ENCODE measurements around the gene MPND.
A peak's percentile ranks its signal among the peaks of the same experiment; 100 is the strongest.

The MPND gene

DNA sequence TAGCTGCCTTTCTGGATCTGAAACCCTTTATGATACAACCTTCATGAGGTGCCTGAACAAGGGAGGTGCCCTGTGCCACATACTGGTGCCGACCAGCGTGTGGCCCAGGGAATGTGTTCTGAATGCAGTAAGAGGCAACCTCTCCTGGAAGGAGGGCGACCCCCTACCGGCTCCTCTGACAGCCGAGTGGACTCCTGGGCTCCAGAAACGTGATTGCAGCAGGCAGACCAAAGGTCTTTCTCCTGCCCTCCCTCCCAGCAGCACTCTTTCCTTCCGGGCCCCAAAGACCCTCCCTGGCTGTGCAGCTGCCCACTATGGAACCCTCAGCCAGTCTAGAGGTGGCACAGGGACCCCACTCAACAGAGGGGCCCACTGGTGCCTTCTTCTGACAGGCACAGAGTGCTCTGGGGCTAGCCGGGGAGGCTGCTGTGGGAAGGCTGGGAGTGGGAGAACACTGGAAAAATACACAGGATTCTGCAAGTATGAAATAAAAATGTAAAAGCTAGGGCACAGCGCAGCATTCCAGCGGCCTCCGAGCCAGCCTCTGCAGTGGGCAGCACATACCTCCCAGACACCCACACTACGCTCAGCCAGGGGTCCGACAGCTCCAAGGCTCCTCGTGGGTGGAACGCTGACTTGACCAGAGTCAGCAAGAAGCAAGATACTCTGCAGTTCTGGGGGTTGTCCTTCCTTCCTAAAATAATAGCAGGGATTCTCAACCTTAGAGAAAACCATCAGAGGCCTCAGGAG is 42.1 kb downstream of the MPND start:
- no peak for DNase-seq

DNA sequence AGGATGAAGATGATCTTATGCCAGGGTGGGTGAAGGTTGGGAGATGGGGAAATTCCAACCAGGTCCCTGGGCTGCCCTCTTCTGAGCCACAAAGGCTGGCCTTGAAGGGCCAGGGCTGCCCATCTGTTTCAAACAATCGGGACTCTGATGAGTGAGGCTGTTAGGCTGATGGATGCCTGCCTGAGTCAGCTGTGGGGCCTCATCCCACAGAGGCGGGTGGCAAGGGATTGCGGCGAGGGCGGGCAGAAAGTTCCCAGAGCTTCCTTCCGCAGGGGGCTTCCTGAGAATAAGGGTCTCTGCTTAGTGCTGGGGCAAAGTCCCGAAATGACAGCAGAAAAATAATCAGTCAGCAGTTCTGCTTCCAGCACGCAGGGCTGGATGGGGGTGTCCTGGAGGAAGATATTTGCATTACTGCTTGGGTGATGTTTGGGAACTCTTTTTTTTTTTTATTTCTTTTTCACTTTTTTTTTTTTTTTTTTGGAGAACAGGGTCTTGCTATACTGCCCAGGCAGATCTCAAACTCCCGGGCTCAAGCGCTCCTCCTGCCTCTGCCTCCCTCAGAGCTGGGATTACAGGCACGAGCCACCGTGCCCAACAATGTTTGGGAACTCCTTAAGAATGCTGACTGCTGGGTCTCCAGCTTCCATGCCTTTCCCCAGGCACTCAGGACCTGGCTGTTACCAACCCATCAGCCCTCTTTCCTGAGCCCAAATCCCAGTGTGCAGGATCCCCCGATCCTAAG is 42.9 kb downstream of the MPND start:
- DNase-seq = peak; percentile 36

DNA sequence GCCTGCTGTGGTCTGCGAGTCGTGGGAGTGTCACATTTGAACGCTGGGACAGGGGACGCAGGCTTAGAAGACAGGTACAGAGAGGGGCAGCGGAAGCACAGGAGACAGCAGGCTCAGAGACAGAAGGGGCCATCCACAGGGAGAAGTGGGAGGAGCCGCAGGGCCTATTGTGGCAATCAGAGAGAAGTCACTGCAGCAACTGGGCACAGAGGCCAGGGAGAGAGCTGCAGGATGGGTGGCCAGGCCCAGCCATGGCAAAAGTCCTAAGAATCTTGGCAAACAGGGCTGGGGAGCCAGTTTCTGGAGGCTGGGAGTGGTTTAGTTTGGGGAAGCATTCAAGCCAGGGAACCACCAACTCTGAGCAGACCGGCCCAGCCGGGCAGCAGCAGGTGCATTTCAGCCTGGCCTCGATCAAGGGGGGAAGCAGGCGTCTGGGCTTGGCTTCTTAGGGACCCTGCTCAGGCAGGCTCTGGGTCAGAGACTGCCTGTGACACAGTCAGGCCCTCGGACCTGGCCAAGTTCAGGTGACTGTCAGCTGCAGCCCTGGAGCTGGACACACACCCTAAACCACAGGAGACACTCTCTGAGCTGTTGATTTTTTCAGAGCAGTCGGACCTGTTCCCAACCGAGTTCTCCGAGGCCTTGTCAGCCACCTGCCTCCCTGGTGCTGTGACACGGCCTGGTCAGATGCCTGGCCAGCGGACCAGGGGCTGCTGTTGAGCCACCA is 45.1 kb downstream of the MPND start:
- no peak for DNase-seq

DNA sequence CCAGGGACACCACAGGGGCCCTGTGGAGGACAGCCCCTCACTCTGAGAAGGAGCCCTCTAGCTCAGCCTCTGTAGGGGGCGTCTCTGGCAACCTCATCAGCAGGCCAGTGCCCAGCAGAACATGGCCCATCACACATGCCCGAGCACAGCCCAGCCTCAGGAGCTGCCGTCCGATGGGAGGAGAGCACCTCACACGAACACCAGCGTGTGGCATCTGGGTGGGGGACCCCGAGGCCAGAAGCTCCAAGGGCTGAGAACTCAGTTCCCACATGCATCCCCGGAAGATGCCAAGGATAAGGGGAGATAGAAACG is 45.7 kb downstream of the MPND start:
- no peak for DNase-seq

DNA sequence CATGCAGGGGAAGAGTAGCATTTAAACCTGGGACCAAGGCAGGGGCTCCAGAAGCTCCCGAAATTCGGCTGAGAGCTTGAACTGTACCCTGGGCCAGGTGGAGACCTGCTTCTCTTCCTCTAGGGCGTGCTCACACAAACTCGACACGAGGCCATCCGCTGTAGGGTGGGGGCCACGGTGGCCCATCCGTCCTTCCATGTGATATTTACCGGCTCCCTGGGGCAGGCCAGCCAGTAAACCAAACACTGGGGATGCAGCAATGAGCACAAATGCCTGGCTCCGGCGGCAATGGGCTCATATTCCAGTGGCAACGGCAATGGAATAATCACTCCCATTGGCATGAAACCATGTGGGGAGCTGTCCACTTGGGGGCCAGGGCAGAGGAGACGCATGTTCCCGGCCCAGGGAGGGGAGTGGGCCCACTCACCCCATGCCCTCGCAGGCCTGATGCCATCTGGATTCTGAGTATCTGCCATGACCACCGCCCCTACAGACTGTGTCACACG is 46.2 kb downstream of the MPND start:
- no peak for DNase-seq

DNA sequence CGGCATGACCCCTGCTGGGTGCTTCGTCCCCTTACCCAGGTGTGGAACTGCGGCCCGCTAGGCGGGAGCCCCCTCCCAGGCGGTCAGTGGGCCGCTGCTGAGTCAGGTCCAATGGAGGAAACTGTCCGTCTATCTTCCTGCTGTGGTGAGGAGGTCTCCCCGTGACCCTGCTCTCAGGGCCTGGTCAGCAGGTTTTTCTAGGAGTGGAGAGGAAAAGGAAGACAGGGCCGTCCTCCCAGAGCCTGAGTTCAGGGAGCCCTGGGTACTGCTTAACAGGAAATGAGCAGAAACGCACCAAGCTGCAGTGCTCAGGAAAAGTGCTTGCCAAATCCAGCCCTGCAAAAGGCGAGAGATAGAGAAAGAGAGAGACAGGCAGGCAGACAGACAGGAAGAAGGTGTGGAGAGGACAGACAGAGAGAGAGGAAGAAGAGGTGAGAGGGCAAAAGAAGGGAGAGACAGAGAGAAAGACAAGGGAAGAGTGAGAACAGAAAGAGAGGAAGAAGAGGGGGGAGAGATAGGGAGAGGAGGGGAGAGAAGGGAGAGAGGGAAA is 46.7 kb downstream of the MPND start:
- DNase-seq = peak; percentile 48

DNA sequence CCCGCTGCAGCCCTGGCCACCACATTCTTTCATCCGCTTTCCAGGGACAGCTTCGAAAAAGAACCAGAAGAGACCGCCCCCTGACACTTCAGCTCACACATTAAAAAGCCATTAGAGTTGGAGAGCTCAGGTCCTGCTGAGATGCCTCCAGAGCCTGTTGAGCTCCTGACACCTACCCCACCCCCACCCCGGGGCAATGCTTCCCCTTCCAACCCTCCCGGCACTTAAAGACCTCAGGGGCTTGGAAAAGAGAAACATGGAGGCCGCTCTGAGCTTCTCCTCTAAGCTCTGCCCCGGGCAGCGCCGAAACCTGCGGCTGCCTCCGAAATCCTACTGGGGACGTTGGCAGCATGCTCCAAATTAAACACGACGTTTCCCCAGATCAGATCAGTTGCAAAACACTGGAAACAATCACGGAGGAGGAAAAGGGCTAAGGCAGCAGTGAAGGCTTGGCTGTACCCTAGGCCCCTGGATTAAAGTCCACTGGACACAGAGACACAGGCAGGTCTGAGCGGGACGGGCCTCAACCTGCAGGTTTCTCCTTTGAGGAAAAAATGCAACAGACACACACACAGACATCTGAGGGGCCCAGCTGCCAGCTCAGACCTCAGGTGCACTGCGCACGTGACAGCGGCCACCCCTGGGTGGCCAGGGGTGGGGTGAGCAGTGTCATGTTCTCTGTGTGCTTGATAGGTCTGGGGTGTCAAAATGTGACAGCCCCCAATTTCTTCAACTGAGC is 47.4 kb downstream of the MPND start:
- DNase-seq = peak; percentile 56

DNA sequence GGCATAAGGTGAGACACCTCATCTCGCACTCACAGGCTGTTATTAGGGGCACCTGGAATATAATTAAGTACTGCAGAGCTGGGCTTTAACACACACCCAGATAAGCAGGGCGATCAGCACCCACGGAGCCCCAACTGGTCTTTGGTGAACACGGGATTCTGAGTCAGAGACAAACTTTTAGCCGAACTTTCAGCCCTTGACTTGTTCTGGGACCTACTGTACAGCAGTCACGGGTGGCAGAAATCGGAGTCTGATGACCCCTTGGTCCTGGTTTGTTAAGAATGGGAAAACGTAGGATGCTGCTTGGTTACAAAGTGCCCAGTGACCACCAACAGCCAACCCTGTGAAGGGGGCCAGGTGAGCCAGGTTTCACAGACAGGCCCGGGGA is 47.9 kb downstream of the MPND start:
- no peak for DNase-seq

DNA sequence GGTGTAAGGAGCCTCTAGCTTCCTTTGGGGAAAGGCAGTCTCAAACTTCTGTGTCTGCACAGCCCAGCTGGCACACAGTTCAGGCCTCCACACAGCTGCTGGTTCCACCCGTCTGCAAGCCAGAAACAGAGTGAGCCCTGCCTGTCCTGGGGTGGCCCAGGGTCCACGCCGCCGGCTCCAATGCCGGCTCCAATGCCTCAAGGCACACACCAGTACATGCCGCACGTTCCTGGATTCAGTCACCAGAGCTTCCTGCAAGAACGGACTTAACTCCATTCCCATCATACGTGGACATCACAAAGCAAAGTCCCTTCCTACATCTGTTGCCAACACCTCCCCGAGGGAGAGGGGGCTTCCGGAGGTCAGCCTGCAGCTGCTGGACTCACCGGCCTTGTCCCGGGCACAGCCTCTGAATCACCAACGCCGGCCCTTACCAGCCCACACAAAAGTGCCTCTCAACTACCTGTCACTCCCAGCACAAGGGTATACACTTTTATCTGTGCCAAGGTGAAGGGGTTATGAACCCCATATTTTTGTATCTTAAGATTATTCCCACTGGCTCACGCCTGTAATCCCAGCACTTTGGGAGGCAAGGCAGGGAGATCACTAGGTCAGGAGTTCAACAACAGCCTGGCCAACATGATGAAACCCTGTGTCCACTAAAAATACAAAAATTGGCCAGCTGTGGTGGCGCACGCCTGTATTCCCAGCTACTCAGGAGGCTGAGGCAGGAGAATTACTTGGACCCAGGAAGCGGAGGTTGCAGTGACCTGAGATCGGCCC is 48.5 kb downstream of the MPND start:
- DNase-seq = peak; percentile 39

DNA sequence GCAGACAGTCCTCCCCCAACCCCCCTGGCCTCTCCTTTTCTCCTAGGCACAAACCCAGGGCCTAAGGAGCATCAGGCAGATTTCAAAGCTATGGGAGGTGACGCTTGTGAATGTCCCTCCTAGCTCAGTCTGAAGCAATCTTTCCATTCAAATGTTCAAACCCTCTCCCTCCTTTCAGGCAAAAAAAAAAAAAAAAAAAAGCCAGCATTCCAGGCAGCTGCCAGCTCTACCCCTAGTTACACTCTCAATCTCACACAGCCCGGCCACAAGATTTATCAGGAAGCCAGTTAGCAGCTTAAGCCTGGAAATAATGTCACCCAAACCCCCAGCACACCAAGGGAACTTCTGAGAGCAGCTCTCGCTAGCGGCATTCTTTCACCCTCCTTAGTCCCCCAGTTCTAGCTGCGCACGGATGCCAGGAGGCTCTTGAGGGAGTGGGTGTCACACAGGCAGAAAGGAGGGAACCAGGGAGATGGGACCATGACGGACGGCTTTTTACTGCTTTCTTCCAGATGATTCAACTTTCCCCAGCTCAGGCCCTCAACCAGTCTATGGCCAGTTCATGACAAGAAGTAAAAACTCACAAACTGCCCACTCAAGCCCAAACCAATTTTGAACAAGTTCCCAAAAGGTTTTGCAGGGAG is 50.7 kb downstream of the MPND start:
- DNase-seq = peak; percentile 55

DNA sequence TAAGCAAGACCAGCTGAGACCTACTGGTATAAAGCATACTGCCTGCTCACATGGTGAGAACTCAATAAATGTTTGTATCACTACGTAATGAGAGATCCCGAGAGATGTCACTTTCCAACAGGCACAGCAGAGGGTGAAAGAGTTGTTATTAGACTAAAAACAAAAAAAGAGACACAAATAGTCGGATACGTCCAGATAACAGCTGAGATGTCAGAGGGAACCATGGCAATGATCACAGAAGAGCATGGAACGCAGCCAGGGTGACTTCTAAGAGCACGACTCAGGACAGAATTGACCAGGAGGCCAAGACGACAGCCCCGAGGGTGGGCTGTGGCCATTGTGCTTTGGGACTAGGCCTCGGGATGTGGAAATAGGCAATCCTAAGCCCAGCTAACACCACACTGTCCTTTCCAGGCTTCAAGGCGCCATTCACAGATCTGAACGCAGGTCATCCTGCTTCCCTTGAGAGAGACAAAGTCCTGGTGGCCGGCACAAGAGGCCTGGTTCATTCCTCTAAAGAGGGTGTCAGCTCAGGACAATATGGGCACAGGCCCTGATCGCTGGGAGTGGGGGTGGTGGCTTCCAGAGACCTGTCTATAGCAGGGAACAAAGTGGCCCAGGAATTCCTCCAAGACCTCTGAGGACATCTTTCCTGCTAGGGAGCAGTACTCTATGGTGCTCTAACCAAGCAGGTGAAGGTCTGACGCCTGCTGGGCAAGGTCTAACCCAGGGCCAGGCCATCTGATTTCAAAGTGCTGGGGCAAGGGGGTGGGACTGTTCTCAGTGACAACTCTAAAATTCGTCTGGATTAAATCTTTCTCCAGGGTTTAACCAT is 53.8 kb downstream of the MPND start:
- no peak for DNase-seq

DNA sequence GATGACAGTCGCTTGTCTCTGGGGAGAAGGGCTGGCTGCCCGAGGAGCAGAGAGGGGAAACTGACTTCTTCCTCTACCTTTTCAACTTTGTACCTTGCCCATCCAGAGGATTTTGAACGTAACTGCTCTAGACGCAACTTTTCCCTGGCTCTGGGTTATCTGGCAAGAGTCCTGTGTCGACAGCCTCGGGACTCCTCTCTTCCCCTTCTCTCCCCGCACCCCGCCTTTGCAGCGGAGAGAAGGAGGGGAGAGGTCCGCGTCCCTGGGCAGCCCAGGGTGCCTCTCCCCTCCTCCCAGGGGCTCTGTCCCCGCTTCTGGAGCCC is 56.4 kb downstream of the MPND start:
- DNase-seq = no peak

DNA sequence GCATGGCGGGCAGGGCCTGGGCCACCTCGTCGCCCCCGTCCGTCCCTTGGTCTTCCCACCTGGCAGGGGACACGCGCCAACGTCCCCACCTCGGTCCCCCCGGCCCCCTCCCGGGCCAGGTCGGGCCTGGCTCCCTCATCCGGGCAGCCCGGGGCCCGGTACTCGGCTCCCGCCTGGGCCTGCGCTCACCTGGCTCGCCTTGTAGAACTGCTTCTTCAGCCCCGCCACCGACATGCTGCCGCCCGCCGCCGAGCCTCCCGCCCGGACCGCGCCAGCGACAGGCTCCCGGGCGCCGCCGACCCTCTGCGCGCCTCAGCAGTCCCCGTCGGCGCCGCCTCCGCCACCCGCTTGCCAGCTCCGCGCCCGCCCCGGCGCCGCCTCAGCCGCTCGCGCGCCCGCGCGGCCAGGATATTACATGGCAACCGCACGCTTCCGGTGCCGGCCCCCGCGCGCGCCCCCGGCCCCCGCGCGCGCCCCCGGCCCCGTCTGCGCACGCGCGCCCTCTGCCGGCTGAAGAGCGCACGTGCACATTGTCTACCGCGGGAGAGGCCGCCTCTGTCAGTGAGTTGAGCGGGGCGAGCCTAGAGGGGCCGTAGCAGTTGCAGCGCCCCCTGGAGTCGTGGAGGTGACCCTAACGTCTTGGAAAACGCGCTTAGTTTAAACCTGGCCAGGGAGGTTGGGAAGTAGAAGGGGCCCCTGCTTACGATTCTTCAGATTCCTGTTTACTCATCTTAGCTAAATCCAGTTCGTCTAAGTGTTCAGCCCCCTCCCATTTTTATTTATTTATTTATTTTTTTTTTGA is 57.0 kb downstream of the MPND start, which contains the start of gene SH3GL1:
Gene SH3GL1 (minus strand): TSS at position 413 of the 802 bp plus-strand sequence. CDS start 179 bp downstream, at position 234.
- DNase-seq = peak; percentile 90

DNA sequence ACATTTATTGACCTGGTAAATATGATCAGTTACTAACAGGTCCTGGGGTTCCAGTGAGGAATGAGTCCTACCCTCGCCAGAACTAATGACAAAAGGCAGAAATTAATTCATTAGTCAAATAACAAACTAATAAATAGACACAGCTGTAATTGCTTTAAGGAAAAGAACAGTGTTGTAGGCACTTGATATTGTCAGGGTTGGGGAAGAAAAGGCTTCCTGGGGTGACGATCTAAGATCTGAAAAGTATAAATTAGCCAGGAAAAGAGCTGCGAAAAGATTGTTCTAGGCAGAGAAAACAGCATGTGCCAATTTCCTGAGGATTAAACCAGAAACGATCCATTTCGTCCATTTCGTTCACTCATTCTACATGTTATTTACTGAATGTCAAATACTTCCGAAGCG is 58.4 kb downstream of the MPND start:
- no peak for DNase-seq

DNA sequence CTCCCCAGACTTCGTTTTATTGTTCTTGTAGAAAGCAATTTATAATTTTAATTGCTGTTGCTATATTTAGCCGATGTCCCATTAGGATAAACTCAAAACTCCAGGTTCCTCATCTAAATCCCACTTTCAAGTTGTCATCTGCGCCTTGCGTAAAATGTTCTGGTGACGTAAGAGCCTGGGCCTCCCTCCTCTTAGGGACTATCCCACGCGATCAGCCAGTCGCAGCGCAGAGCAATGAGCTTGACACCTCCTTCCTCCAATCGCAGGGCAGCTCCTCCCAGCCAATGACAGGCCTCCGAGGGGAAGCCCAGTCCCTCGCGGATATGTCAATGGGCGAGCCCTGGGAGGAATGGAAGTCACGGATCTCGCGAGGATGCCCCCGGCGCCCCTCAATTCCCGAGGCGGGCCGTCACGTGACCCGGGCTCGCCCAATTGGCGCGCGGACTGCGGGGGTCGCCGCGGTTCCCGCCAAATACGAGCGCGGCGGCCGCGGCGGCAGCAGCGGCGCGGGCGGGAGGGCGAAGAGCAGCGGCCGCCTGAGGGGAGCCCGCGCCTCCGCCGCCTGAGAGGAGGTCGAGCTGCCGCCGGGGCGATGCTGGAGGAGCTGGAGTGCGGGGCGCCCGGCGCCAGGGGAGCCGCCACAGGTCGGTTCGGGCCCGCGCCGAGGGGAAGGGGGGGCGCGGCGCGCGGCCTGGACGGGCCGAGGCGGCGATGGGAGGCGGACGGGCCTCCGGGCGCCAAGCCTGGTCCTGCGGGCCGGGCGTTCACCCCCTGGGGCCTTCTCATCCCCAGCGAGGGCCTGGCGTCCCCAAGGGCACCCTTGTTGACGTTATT is 59.0 kb downstream of the MPND start, which contains the start of gene CHAF1A:
Gene CHAF1A (plus strand): TSS at position 470 of the 834 bp plus-strand sequence. CDS start 123 bp downstream, at position 593.
- peak; percentile 100 for DNase-seq

DNA sequence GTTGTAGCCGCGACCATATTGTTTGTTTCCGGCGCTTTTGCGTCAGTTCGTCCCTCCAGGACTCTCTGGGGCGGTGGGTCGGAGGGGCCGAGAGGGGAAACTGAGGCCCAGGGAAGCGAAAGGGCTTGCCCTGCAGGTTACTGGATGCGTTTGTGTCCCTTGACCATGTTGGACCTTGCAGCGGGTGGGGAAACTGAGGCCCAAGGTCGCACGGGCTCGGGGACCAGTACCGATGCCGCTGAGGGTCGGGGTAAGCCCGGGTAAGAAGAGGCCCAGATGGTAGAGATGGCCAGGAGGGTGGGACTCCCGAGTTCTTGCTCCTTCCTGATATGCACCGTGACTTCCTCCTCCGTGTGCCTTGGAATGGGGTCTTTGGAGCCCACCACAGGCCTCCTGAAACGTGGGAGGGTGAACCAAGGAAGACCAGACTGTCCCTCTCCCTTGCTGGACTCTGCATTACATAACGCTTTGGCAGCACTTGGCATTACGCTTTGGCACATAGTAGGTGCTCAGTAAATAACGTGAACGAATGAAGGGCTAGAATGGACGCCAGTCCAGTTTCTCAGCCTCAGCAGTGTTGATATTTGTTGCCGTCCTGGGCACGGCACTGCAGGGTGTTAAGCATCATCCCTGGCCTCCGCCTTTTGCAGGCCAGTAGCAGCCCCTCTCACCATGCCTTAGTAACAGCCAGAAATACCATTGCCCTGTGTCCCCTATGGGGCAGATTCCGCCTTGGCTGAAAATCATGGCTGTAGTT is 59.8 kb downstream of the MPND start:
- no peak for DNase-seq

DNA sequence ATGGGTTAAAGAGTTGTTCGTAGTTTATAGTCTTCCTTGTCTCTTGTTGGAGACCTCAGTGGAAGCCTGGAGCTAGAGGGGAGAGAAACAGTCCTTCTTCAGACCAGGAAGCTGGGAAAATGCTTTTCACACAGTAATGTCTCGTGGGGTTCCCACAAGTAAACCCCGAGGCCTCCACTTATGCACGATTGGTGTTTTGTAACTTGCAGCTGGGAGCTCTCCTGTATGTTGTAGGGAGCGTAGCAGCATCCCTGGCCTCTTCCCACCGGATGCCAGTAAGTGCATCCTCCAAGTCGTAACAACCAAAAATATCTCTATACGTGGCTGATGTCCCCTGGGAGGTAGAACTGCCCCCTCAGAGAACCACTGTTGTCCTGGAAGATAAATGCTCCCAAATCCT is 62.6 kb downstream of the MPND start:
- DNase-seq = no peak

DNA sequence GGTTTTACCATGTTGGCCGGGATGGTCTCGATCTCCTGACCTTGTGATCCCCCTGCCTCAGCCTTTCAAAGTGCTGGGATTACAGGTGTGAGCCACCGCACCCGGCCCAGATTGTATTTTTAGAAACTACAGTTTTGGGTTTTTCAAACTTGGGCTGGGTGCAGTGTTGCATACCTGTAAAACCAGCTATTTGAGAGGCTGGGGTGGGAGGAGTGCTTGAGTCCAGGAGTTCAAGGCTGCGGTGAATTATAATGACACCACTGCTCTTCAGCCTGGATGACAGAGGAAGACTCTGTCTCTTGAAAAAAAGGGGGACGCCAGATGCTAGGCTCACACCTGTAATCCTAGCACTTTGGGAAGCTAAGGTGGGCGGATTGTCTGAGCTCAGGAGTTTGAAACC is 63.3 kb downstream of the MPND start:
- no peak for DNase-seq
